Measurements from ENCODE around the gene PTCD2.

DNA sequence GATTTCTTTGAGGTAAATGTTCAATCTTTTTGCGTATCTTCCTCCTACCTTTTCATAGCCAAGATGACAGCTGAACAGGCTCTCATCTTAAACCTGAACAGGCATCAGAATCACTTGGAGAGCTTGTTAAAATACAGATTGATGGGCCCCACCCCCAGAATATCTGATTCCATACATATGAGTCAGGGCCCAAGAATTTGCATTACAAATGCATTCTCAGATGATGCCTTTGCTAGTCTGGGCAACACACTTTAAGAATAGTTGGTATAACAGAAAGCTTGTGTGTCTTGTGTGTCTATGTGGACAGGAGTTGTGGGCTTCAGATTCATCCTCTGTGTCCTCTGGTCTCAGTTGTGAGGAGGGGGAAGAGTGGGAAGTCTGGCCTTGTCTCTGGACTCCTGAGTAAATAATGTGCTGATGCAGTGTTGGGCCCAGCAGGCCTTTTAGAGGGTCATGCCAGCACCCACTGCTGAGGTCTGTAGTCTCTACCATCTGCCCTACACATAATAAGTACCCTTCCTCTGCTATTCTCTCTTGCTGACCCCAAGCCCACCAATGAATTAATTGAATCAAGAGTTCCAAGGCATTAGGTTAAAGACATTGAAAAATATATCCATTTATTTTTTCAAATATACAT is 43.1 kb downstream of the PTCD2 start:
- TF ChIP-seq, protein P1, sequence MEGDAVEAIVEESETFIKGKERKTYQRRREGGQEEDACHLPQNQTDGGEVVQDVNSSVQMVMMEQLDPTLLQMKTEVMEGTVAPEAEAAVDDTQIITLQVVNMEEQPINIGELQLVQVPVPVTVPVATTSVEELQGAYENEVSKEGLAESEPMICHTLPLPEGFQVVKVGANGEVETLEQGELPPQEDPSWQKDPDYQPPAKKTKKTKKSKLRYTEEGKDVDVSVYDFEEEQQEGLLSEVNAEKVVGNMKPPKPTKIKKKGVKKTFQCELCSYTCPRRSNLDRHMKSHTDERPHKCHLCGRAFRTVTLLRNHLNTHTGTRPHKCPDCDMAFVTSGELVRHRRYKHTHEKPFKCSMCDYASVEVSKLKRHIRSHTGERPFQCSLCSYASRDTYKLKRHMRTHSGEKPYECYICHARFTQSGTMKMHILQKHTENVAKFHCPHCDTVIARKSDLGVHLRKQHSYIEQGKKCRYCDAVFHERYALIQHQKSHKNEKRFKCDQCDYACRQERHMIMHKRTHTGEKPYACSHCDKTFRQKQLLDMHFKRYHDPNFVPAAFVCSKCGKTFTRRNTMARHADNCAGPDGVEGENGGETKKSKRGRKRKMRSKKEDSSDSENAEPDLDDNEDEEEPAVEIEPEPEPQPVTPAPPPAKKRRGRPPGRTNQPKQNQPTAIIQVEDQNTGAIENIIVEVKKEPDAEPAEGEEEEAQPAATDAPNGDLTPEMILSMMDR (IDR thresholded peaks at IDR 0.05; ENCODE audit: low read depth, low read length, poor library complexity, severe bottlenecking), result no peak
- TF ChIP-seq EZH2phosphoT487 (IDR thresholded peaks at IDR 0.05; ENCODE audit: borderline replicate concordance, low read length), result no peak

Measured in DOHH2 (cell line).